22Rv1 (cell line): Measurements from ENCODE around the gene TMEM120A.

Source experiments
- ZFX ChIP-seq: fragments of 450-650 bp; IDR thresholded peaks from 2 replicates; pipeline ENCODE4 v1.6.1; 2017; ENCODE audit warnings: antibody characterized with exemption, borderline replicate concordance
- TF ChIP-seq, protein P1 (sequence below): fragments of 450-650 bp; IDR thresholded peaks from 2 replicates; pipeline ENCODE4 v1.5.1; 2017; ENCODE audit warnings: mild to moderate bottlenecking

DNA sequence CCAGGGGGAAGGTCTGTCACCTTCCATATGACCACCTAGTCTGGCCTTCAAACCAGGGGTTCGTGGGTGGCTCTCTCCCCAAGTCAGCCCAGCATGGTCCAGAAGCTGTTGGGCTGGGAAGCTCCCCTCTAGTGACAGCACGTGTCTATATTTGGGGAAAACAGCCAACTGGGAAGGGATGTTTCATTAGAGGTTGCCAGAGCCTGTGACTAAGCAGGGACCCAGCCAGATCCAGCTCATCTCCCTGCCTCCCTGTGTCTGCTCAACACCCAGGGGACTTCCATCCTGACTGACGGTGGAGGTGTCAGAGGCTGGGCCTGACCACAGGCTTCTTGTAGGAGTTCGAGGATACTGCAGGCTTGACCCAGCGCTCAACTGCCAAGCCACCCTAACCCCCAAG, 42.9 kb upstream of the TMEM120A start:
- TF ChIP-seq ZFX, result no peak
- TF ChIP-seq, protein P1, sequence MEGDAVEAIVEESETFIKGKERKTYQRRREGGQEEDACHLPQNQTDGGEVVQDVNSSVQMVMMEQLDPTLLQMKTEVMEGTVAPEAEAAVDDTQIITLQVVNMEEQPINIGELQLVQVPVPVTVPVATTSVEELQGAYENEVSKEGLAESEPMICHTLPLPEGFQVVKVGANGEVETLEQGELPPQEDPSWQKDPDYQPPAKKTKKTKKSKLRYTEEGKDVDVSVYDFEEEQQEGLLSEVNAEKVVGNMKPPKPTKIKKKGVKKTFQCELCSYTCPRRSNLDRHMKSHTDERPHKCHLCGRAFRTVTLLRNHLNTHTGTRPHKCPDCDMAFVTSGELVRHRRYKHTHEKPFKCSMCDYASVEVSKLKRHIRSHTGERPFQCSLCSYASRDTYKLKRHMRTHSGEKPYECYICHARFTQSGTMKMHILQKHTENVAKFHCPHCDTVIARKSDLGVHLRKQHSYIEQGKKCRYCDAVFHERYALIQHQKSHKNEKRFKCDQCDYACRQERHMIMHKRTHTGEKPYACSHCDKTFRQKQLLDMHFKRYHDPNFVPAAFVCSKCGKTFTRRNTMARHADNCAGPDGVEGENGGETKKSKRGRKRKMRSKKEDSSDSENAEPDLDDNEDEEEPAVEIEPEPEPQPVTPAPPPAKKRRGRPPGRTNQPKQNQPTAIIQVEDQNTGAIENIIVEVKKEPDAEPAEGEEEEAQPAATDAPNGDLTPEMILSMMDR, result no peak
